K562 (cell line): ENCODE results near the gene CBX8. TPM values are rescaled to one million over a fixed set of nuclear protein-coding genes. Genes with fewer than 3 reads are reported as not detected.

Experiments used
- CHD7 ChIP-seq: fragments of 200-600 bp; sonication (generic); IDR thresholded peaks from one replicate; pipeline ENCODE4 v1.6.1; 2012; ENCODE audit warnings: mild to moderate bottlenecking, low read depth, low read length, inconsistent platforms
- ELF1 ChIP-seq: fragments of 200-800 bp; sonication (Bioruptor generic); IDR thresholded peaks from 2 replicates; pipeline ENCODE4 v1.6.1; 2016; ENCODE audit warnings: missing genetic modification characterization, missing compliant biosample characterization
- FOS ChIP-seq: IDR thresholded peaks from 3 replicates; pipeline ENCODE4 v1.6.1; 2011; ENCODE audit not compliant: insufficient read length; ENCODE audit errors: extremely low read depth
- KLF16 ChIP-seq: IDR thresholded peaks from 2 replicates; pipeline ENCODE4 v1.6.1; 2016; ENCODE audit warnings: antibody characterized with exemption
- RAD51 ChIP-seq: fragments of 450-650 bp; IDR thresholded peaks from 2 replicates; pipeline ENCODE4 v1.7.1; 2016; ENCODE audit warnings: low read depth, mild to moderate bottlenecking, borderline replicate concordance
- RFX7 ChIP-seq: fragments of 250-450 bp; sonication (Bioruptor Pico); IDR thresholded peaks from 2 replicates; pipeline ENCODE4 v1.5.1; 2021; ENCODE audit warnings: mild to moderate bottlenecking
- SIRT6 ChIP-seq: IDR thresholded peaks from one replicate; pipeline ENCODE4 v1.6.1; 2012; ENCODE audit warnings: low read depth, mild to moderate bottlenecking, control low read depth, inconsistent platforms, low read length, moderate library complexity
- TCF7L2 ChIP-seq: fragments of 150-350 bp; IDR thresholded peaks from 2 replicates; pipeline ENCODE4 v1.6.1; 2016; ENCODE audit warnings: low read depth, mild to moderate bottlenecking, low read length, moderate library complexity
- WHSC1 ChIP-seq: IDR thresholded peaks from one replicate; pipeline ENCODE4 v1.6.1; 2012; ENCODE audit warnings: low read length, control low read depth, inconsistent platforms
- ZKSCAN3 ChIP-seq: fragments of 250-450 bp; sonication (Bioruptor Pico); IDR thresholded peaks from 2 replicates; pipeline ENCODE4 v1.4.0; 2020
- ZNF239 ChIP-seq: fragments of 250-450 bp; sonication (Bioruptor Pico); IDR thresholded peaks from 2 replicates; pipeline ENCODE4 v1.4.0; 2020; ENCODE audit warnings: mild to moderate bottlenecking
- ZNF561 ChIP-seq: fragments of 450-650 bp; formaldehyde crosslinking; conservative IDR thresholded peaks from 2 replicates; pipeline ENCODE4 v1.4.0; 2020; ENCODE audit warnings: mild to moderate bottlenecking, moderate library complexity
- ZNF75A ChIP-seq: fragments of 450-650 bp; formaldehyde crosslinking; IDR thresholded peaks from 2 replicates; pipeline ENCODE4 v1.4.0; 2020; ENCODE audit warnings: mild to moderate bottlenecking
- polyA plus RNA-seq, 8 experiments: library from polyadenylated mRNA; depleted of rRNA in 4 of 8; stranded (reverse) in 5 of 8; unstranded in 3 of 8; fragments of >200 nt; fragmentation: Nextera tagmentation in 2 of 8; fragmentation: Illumina TruSeq in 1 of 8; extraction: Ambion mirVana in 2 of 8; extraction: Trizol in 1 of 8; gene quantifications; 2 replicates each; pipeline versions ENCODE4 v1.2.1 to v1.2.3, GENCODE V29; 2011 to 2014; ENCODE audit warnings: inconsistent platforms in 1 of 8, missing spikeins in 1 of 8
- total RNA-seq, 7 experiments: library from RNA; depleted of rRNA in 6 of 7; stranded (reverse); fragments of >200 nt in 6 of 7; fragmentation: Illumina TruSeq in 2 of 7; extraction: Trizol in 2 of 7; gene quantifications; 2 replicates each; pipeline versions ENCODE4 v1.2.1 to v1.2.3, GENCODE V29; 2011 to 2021; ENCODE audit warnings: low replicate concordance in 1 of 7
- TF ChIP-seq, protein P1 (sequence below): fragments of 250-450 bp; sonication (Bioruptor Pico); IDR thresholded peaks from 2 replicates; pipeline ENCODE4 v1.8.0; 2021; ENCODE audit warnings: borderline replicate concordance, mild to moderate bottlenecking, moderate library complexity; ENCODE audit not compliant: poor library complexity, severe bottlenecking
- TF ChIP-seq, protein P2 (sequence below): sonication (generic); formaldehyde crosslinking; IDR thresholded peaks from 2 replicates; pipeline ENCODE4 v1.8.0; 2023; ENCODE audit warnings: mild to moderate bottlenecking, missing genetic modification reagents

The CBX8 gene
- total and polyA plus RNA-seq, 9 of the 15 experiments (the other 6 are each of a cell fraction or from before 2014, with no cell fraction given), result 0.08 to 11.9 (median 2.6) TPM

DNA sequence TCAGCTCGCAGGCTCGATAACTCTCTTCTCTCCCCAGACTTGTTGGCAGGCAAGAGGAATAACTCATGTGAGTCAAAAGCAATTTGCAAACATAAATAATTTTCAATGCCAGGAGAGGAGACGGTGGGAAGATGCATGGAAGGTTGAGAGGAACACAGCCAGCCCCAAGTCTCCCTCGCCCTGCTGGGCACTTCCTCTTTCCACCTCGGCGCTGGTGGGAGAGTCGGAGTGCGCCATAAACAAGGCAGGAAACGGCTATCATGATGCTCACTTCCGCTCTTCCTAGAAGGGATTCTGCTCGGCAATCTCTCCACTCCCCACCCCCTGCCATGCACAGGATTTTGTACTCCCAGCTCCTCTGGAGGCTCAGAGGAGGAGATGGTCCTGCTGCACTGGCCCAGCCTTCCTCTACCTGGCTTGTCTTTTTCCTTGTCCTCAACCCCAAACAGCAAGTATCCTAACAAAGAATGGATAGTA lies 29.4 kb upstream of the CBX8 start (continued):
- TF ChIP-seq ZNF561, result no peak
- TF ChIP-seq ZNF239 (CRISPR knock-in tag), result no peak
- TF ChIP-seq, protein P1, sequence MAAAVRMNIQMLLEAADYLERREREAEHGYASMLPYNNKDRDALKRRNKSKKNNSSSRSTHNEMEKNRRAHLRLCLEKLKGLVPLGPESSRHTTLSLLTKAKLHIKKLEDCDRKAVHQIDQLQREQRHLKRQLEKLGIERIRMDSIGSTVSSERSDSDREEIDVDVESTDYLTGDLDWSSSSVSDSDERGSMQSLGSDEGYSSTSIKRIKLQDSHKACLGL, result no peak
- no peak for TF ChIP-seq TCF7L2
- TF ChIP-seq WHSC1, result no peak
- no peak for TF ChIP-seq CHD7
- TF ChIP-seq, protein P2, sequence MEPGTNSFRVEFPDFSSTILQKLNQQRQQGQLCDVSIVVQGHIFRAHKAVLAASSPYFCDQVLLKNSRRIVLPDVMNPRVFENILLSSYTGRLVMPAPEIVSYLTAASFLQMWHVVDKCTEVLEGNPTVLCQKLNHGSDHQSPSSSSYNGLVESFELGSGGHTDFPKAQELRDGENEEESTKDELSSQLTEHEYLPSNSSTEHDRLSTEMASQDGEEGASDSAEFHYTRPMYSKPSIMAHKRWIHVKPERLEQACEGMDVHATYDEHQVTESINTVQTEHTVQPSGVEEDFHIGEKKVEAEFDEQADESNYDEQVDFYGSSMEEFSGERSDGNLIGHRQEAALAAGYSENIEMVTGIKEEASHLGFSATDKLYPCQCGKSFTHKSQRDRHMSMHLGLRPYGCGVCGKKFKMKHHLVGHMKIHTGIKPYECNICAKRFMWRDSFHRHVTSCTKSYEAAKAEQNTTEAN (CRISPR knock-in tag), result no peak
- TF ChIP-seq FOS, result no peak
- no peak for TF ChIP-seq RAD51
- 0 out of 2 replicates have a peak, but pooled peaks have one; percentile 67 for TF ChIP-seq RFX7
- TF ChIP-seq ELF1, result peak; percentile 88
- peak; percentile 78; the same call in 1 of the 2 replicates for TF ChIP-seq ZNF75A (CRISPR knock-in tag)
- TF ChIP-seq SIRT6, result no peak
- TF ChIP-seq ZKSCAN3 (CRISPR knock-in tag), result no peak
- no peak for TF ChIP-seq KLF16
